GF-D8 (cell line): Measurements from ENCODE around the gene C3orf38.
"Not testable (repeated sequence)": the region's sequence is repeated elsewhere in the genome, so short reads cannot be mapped to it uniquely, and the experiment has no call there.

ENCODE experiments used
- DNase-seq: peaks from one replicate; lab custom pipeline; 2025; lab: John Stamatoyannopoulos, UW

C3orf38 gene

DNA sequence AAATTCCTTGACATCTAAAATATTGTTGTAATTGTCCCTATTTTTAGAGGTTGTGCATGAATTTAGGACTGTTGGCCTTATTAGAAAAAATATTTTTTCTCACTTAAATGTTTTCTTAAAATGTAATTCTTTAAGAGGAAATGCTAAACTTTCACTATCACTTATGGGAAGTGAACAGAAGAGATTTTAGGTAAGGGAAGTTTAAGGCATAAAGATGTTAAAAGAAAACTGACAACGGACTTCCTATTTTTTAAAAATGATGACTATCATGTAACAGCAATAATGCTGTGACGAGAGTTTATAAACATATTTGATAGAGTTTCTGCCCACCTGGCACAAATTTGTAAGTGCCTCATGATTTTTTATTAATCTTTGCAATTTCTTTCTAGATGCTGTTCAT, 3.1 kb downstream of the C3orf38 start:
- no peak for DNase-seq

- no peak for DNase-seq
Measured at GRCh38 chr3:88166419-88166971, 16.7 kb downstream of the C3orf38 start.

DNA sequence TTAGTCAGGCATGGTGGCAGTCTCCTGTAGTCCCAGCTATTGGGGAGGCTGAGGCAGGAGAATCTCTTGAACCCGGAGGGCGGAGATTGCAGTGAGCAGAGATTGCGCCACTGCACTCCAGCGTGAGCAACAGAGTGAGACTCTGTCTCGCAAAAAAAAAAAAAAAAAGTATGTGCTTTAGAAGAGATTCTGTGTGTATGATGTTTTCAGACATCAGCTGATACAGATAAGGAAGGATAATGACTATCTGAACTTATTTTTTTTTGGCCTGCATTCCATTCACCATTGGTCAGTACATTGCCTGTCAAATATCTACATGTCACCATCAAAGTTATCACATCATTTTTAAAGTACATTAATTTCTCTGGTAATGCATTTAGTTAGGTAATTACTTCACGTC, 17.4 kb downstream of the C3orf38 start:
- no peak for DNase-seq

GRCh38 chr3:88167704-88168103, 17.9 kb downstream of the C3orf38 start:
- no peak for DNase-seq

- no peak for DNase-seq
Measured at GRCh38 chr3:88168171-88168570, 18.4 kb downstream of the C3orf38 start.

- DNase-seq, result peak; percentile 39
Measured at GRCh38 chr3:88180398-88180999, 30.7 kb downstream of the C3orf38 start.

DNA sequence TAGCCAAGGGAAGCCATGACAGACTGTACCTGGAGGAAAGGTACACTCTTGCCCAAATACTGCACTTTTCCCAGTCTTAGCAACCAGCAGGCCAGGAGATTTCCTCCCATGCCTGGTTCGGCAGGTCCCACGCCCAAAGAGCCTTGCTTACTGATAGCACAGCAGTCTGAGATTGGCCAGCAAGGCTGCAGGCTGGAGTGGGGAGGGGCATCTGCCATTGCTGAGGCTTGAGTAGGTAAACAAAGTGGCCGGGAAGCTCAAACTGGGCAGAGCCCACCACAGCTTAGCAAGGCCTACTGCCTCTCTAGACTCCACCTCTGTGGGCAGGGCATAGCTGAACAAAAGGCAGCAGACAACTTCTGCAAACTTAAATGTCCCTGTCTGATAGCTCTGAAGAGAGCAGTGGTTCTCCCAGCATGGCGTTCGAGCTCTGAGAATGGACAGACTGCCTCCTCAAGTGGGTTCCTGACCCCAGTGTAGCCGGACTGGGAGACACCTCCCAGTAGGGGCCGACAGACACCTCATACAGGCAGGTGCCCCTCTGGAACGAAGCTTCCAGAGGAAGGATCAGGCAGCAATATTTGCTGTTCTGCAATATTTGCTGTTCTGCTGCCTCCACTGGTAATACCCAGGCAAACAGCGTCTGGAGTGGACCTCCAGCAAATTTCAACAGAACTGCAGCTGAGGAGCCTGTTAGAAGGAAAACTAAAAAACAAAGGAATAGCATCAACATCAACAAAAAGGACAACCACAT, 32.6 kb downstream of the C3orf38 start:
- not testable (repeated sequence) for DNase-seq

DNA sequence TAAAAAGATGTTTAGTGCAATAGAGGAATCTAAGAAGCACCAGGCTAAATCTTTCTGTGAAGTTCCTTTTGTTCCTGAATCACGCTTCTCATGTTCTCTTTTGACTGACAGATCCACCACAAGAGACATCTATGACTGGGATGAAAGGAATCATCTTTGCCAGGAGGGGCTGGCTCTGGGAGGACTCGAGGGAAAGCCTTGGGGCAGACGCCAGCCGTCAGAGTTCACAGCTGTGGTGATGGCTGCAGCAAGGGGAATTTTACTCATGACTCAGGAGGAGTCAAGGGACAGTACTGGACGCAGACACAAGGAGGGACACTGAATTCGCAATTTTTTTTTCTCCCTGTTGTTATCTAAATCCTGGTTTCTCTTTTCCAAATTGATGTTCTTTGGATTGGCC, 38.7 kb downstream of the C3orf38 start:
- DNase-seq, result no peak

- no peak for DNase-seq
Measured at GRCh38 chr3:88189361-88189810, 39.6 kb downstream of the C3orf38 start.

DNA sequence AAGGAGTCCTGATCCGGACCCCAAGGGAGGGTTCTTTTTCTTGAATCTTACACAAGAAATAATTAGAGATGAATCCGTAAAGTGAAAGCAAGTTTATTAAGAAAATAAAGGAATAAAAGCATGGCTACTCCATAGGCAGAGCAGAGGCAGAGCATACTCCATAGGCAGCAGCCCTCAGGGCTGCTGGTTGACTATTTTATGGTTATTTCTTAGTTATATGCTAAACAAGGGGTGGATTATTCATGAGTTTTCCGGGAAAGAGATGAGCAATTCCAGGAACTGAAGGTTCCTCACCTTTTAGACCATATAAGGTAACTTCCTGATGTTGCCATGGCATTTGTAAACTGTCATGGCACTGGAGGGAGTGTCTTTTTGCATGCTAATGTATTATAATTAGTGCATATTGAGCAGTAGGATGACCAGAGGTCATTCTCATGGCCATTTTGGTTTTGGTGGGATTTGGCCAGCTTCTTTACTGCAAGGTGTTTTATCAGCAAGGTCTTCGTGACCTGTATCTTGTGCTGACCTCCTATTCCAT, 42.2 kb downstream of the C3orf38 start:
- no peak for DNase-seq

DNA sequence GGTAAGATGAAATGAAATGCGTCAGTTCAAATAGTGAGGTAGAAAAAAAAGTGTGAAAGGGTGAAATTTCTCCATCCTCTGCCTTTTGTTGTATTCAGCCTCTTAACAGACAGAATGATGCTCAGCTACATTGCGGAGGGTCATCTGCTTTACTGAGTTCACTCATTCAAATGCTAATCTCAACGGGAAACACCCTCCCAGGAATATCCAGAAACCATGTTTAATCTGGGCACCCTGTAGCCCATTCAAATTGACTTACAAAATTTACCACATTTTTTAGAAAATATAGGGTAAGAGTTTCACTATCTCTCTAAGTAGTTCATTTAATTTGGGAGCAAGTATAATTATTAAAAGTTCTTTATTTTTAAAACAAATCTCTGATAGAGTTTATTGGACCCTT, 42.9 kb downstream of the C3orf38 start:
- no peak for DNase-seq

DNA sequence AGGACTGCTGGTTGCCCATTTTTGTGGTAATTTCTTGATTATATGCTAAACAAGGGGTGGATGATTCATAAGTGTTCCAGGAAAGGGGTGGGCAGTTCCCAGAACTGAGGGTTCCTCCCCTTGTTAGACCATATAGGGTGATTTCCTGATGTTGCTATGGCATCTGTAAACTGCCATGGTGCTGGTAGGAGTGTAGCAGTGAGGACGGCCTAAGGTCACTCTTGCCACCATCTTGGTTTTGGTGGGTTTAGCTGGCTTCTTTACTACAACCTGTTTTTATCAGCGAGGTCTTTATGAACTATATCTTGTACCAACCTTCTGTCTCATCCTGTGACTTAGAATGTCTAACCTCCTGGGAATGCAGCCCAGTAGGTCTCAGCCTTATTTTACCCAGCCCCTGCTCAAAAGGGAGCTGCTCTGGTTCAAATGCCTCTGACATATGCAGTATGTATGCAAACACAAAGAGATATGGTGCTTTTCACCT, 46.2 kb downstream of the C3orf38 start:
- no peak for DNase-seq

DNA sequence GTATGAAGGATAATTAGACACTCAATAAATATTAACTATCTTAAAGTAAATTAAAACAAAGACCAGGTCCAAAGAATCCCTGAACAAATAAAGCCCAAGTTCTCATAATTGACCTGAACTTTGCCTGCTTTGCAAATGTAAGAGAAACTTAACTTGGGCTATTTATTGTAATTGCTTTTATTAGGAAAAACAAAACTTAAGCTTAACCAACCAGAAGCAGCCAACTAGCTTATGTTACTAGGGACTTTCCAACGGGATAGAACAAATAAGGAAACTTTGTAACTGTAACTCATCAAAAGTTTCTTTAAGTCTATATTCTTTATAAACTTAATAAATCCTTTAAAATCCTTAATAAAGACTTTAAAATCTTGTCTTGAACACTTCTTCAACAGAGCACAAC, 48.4 kb downstream of the C3orf38 start:
- no peak for DNase-seq

GRCh38 chr3:88203642-88204055, 53.9 kb downstream of the C3orf38 start:
- no peak for DNase-seq
